ENCODE results near the gene EGFLAM.

The EGFLAM gene

DNA sequence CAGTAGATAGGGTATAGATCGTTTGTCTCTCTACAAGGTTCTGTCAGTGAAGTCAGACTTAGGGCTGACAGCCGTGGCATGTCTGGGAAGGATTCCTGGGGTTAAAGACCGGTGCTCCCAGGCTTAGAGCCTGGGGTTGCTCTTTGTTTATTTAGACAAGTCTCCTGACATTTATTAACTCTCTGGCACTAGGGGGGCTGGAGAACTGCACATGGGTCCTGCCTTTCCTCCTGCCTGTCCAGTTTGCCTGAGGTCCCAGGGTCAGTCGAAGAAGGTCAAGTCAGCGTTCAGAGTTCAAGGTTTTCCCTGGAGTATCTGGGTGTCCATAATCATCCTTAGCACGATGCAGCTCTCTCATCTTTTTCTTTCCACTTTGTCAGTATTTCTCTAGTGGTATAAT is 5.6 kb downstream of the EGFLAM start:
- WGBS (ENCODE audit: extremely low coverage, insufficient coverage, insufficient read length), result no CpG with 5 or more reads among the region's 6 CpGs
- Histone ChIP-seq H2AFZ (ENCODE audit: insufficient read depth, low read length, poor library complexity) (no peak overlapping the region), H3K18ac (ENCODE audit: low read length) (no peak overlapping the region), H3K4ac (ENCODE audit: low read depth, low read length) (no peak overlapping the region), H3K27ac (ENCODE audit: low read depth, low read length) (no peak overlapping the region), H3K9ac (ENCODE audit: low read length) (no peak overlapping the region), H3K23ac (ENCODE audit: low read length) (no peak overlapping the region), H4K8ac (ENCODE audit: low read depth, low read length) (no peak overlapping the region), H3K4me2 (ENCODE audit: low read length) (no peak overlapping the region), H3K4me3 (ENCODE audit: low read depth, low read length) (no peak overlapping the region), H3K9me3 (ENCODE audit: insufficient read depth, low read depth, low read length) (no peaks in the 10 kb centered on the region), H3K36me3 (ENCODE audit: control insufficient read depth in 1 of 2, insufficient read depth in 2 of 2, low read length in 2 of 2) (no peaks in the 10 kb centered on the region), H2AK5ac (ENCODE audit: low read length) (no peak overlapping the region), H3K14ac (ENCODE audit: low read length) (no peak overlapping the region), H2BK12ac (ENCODE audit: low read length) (no peak overlapping the region), H3K79me1 (ENCODE audit: low read length) (no peaks in the 10 kb centered on the region), H2BK5ac (ENCODE audit: low read depth, low read length, poor library complexity) (no peak overlapping the region), H3K27me3 (ENCODE audit: insufficient read depth, low read length) (peaks cover 13% of the 10 kb centered on the region), H4K12ac (ENCODE audit: low read depth, low read length) (no peak overlapping the region), H2BK120ac (ENCODE audit: insufficient read depth, low read length, poor library complexity) (no peak overlapping the region), H4K91ac (ENCODE audit: low read depth, low read length) (no peak overlapping the region), H3K79me2 (ENCODE audit: control insufficient read depth, insufficient read depth, low read length, poor library complexity) (no peaks in the 10 kb centered on the region), H3K4me1 (ENCODE audit: control insufficient read depth in 1 of 2, insufficient read depth in 2 of 2, low read length in 2 of 2) (no peaks in the 10 kb centered on the region)
- no peak for DNase-seq

DNA sequence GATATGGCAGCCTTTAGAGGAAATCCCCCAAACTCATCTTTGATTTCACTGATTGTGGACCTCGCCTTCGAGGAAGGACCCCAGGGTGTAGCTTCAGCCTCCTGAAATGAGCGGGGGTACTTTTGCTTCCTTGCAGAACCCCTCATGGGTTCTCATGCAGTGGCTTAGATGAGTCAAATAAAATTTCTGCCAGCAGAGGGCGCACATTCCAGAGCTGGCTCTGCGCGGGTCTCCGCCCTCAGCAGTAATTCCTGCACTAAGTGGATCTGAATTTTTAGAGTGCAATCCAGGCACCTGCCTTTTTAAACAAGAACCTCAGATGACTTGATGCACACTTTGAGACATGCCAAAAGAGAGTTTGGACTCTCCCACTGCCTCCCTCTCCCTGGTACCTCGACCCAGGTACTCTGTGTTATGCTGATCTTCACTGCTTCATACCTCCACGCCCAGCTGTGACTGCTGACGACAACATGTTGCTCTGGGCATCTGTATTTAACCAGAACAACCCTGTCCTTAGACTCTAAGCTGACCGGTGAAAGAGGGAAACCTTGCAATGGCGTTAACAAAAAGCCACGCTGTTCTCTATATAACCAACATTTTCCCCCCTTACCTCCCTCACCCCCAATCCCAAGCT is 7.3 kb downstream of the EGFLAM start:
- H4K8ac ChIP-seq (ENCODE audit: low read depth, low read length), result no peak overlapping the region
- H3K4ac ChIP-seq (ENCODE audit: low read depth, low read length), result no peak overlapping the region
- no peak overlapping the region for H2BK12ac ChIP-seq (ENCODE audit: low read length)
- H3K14ac ChIP-seq (ENCODE audit: low read length), result no peak overlapping the region
- H2AFZ ChIP-seq (ENCODE audit: insufficient read depth, low read length, poor library complexity), result no peak overlapping the region
- no peak overlapping the region for H2BK5ac ChIP-seq (ENCODE audit: low read depth, low read length, poor library complexity)
- peaks cover 5% of the 10 kb centered on the region for H3K27me3 ChIP-seq (ENCODE audit: insufficient read depth, low read length)
- no CpG with 5 or more reads among the region's 13 CpGs for WGBS (ENCODE audit: extremely low coverage, insufficient coverage, insufficient read length)
- no peaks in the 10 kb centered on the region for H3K79me2 ChIP-seq (ENCODE audit: control insufficient read depth, insufficient read depth, low read length, poor library complexity)
- H3K4me1 ChIP-seq (ENCODE audit: control insufficient read depth in 1 of 2, insufficient read depth in 2 of 2, low read length in 2 of 2), result no peaks in the 10 kb centered on the region
- H3K23ac ChIP-seq (ENCODE audit: low read length), result no peak overlapping the region
- H3K79me1 ChIP-seq (ENCODE audit: low read length), result no peaks in the 10 kb centered on the region
- H3K4me2 ChIP-seq (ENCODE audit: low read length), result no peak overlapping the region
- no peak overlapping the region for H4K91ac ChIP-seq (ENCODE audit: low read depth, low read length)
- H4K12ac ChIP-seq (ENCODE audit: low read depth, low read length), result no peak overlapping the region
- H2AK5ac ChIP-seq (ENCODE audit: low read length), result no peak overlapping the region
- H3K9ac ChIP-seq (ENCODE audit: low read length), result no peak overlapping the region
- H2BK120ac ChIP-seq (ENCODE audit: insufficient read depth, low read length, poor library complexity), result no peak overlapping the region
- DNase-seq, result peak; percentile 53 to 83
- H3K36me3 ChIP-seq (ENCODE audit: control insufficient read depth in 1 of 2, insufficient read depth in 2 of 2, low read length in 2 of 2), result no peaks in the 10 kb centered on the region
- no peak overlapping the region for H3K27ac ChIP-seq (ENCODE audit: low read depth, low read length)
- H3K18ac ChIP-seq (ENCODE audit: low read length), result no peak overlapping the region
- H3K9me3 ChIP-seq (ENCODE audit: insufficient read depth, low read depth, low read length), result no peaks in the 10 kb centered on the region
- H3K4me3 ChIP-seq (ENCODE audit: low read depth, low read length), result no peak overlapping the region

DNA sequence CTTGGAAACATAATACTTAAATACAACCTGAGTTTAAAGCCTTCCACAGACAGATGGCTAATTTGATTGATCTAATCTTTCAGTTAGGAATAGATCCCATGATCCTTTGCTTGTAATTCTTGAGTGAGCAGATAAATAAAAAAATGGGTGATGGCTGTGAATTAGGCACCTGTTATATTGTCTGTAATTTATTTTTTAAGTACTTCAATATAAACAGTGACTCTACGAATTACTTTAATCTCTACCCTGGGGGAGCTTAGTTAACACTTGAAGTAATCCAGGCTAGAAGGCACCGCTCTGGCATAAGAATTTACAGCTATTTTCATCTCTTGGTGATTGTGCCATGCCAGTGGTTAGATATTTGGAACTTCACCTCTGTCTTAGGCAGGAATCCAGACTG is 9.0 kb downstream of the EGFLAM start:
- no peaks in the 10 kb centered on the region for H3K9me3 ChIP-seq (ENCODE audit: insufficient read depth, low read depth, low read length)
- H3K18ac ChIP-seq (ENCODE audit: low read length), result no peak overlapping the region
- H3K79me2 ChIP-seq (ENCODE audit: control insufficient read depth, insufficient read depth, low read length, poor library complexity), result no peaks in the 10 kb centered on the region
- no peak overlapping the region for H4K12ac ChIP-seq (ENCODE audit: low read depth, low read length)
- H3K9ac ChIP-seq (ENCODE audit: low read length), result no peak overlapping the region
- H3K27ac ChIP-seq (ENCODE audit: low read depth, low read length), result no peak overlapping the region
- H3K36me3 ChIP-seq (ENCODE audit: control insufficient read depth in 1 of 2, insufficient read depth in 2 of 2, low read length in 2 of 2), result no peaks in the 10 kb centered on the region
- H3K23ac ChIP-seq (ENCODE audit: low read length), result no peak overlapping the region
- no peaks in the 10 kb centered on the region for H3K4me1 ChIP-seq (ENCODE audit: control insufficient read depth in 1 of 2, insufficient read depth in 2 of 2, low read length in 2 of 2)
- H3K79me1 ChIP-seq (ENCODE audit: low read length), result no peaks in the 10 kb centered on the region
- no peak overlapping the region for H2AK5ac ChIP-seq (ENCODE audit: low read length)
- no peak overlapping the region for H3K4me2 ChIP-seq (ENCODE audit: low read length)
- H4K8ac ChIP-seq (ENCODE audit: low read depth, low read length), result no peak overlapping the region
- no peaks in the 10 kb centered on the region for H3K27me3 ChIP-seq (ENCODE audit: insufficient read depth, low read length)
- no peak overlapping the region for H3K14ac ChIP-seq (ENCODE audit: low read length)
- no peak overlapping the region for H2BK12ac ChIP-seq (ENCODE audit: low read length)
- H2BK5ac ChIP-seq (ENCODE audit: low read depth, low read length, poor library complexity), result no peak overlapping the region
- no CpG with 5 or more reads among the region's 2 CpGs for WGBS (ENCODE audit: extremely low coverage, insufficient coverage, insufficient read length)
- no peak overlapping the region for H2BK120ac ChIP-seq (ENCODE audit: insufficient read depth, low read length, poor library complexity)
- H3K4ac ChIP-seq (ENCODE audit: low read depth, low read length), result no peak overlapping the region
- H3K4me3 ChIP-seq (ENCODE audit: low read depth, low read length), result no peak overlapping the region
- H4K91ac ChIP-seq (ENCODE audit: low read depth, low read length), result no peak overlapping the region
- no peak for DNase-seq
- no peak overlapping the region for H2AFZ ChIP-seq (ENCODE audit: insufficient read depth, low read length, poor library complexity)

DNA sequence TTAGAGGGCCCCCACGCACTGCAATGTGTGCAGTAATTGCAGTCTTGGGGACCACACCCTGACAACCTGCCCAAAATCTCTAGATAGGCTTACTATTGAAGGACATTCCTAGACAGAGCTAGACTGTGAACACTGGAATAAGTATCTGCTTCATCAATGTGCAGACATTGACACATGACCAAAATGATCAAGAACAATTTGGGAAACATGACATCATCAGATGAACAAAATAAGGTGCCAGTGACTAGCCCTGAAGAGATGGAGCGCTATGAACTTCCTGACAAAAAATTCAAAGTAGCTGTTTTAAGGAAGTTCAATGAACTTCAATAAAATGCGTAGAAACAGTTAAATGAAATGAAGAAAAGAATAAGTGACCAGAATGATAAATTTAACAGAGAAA is 15.3 kb downstream of the EGFLAM start:
- Histone ChIP-seq H4K8ac (ENCODE audit: low read depth, low read length) (no peak overlapping the region), H3K4ac (ENCODE audit: low read depth, low read length) (no peak overlapping the region), H2BK5ac (ENCODE audit: low read depth, low read length, poor library complexity) (no peak overlapping the region), H3K79me1 (ENCODE audit: low read length) (no peaks in the 10 kb centered on the region), H3K4me2 (ENCODE audit: low read length) (no peak overlapping the region), H3K23ac (ENCODE audit: low read length) (no peak overlapping the region), H4K91ac (ENCODE audit: low read depth, low read length) (no peak overlapping the region), H3K4me1 (ENCODE audit: control insufficient read depth in 1 of 2, insufficient read depth in 2 of 2, low read length in 2 of 2) (no peaks in the 10 kb centered on the region), H3K27ac (ENCODE audit: low read depth, low read length) (no peak overlapping the region), H4K12ac (ENCODE audit: low read depth, low read length) (no peak overlapping the region), H3K9me3 (ENCODE audit: insufficient read depth, low read depth, low read length) (peaks cover 3% of the 10 kb centered on the region), H2AFZ (ENCODE audit: insufficient read depth, low read length, poor library complexity) (no peak overlapping the region), H3K18ac (ENCODE audit: low read length) (no peak overlapping the region), H3K9ac (ENCODE audit: low read length) (no peak overlapping the region), H3K36me3 (ENCODE audit: control insufficient read depth in 1 of 2, insufficient read depth in 2 of 2, low read length in 2 of 2) (no peaks in the 10 kb centered on the region), H2BK120ac (ENCODE audit: insufficient read depth, low read length, poor library complexity) (no peak overlapping the region), H3K27me3 (ENCODE audit: insufficient read depth, low read length) (no peaks in the 10 kb centered on the region), H3K14ac (ENCODE audit: low read length) (no peak overlapping the region), H3K79me2 (ENCODE audit: control insufficient read depth, insufficient read depth, low read length, poor library complexity) (no peaks in the 10 kb centered on the region), H2BK12ac (ENCODE audit: low read length) (no peak overlapping the region), H3K4me3 (ENCODE audit: low read depth, low read length) (no peak overlapping the region), H2AK5ac (ENCODE audit: low read length) (no peak overlapping the region)
- DNase-seq, result no peak
- WGBS (ENCODE audit: extremely low coverage, insufficient coverage, insufficient read length), result no CpG with 5 or more reads among the region's 3 CpGs
